H9 (cell line): Measurements from ENCODE around the gene IMPA2. TPM values are rescaled to one million over a fixed set of nuclear protein-coding genes. Genes with fewer than 3 reads are reported as not detected.

Experiments used
- DNase-seq: peaks from one replicate; pipeline ENCODE4 v3.0.0-alpha.2; 2017
- H2AFZ ChIP-seq: one replicate; pipeline ENCODE4 v1.6.1; 2013; ENCODE audit warnings: mild to moderate bottlenecking, low read length, control low read depth, moderate library complexity
- H2AK5ac ChIP-seq: 2 replicates; pipeline ENCODE4 v1.6.1; 2013; ENCODE audit warnings: low read length, control low read depth, mixed read lengths; ENCODE audit not compliant: insufficient read length
- H2BK120ac ChIP-seq: one replicate; pipeline ENCODE4 v1.6.1; 2013; ENCODE audit warnings: low read depth, mild to moderate bottlenecking, low read length, control low read depth, inconsistent platforms; ENCODE audit not compliant: poor library complexity, severe bottlenecking
- H2BK12ac ChIP-seq: 2 replicates; pipeline ENCODE4 v1.6.1; 2013; ENCODE audit warnings: low read length, control low read depth, mixed read lengths, low read depth; ENCODE audit not compliant: insufficient read length
- H2BK15ac ChIP-seq: 2 replicates; pipeline ENCODE4 v1.6.1; 2013; ENCODE audit warnings: low read depth, low read length, control low read depth
- H2BK20ac ChIP-seq: one replicate; pipeline ENCODE4 v1.6.1; 2013; ENCODE audit warnings: low read depth, mild to moderate bottlenecking, low read length, control low read depth, inconsistent platforms; ENCODE audit not compliant: poor library complexity, severe bottlenecking
- H2BK5ac ChIP-seq: 2 replicates; pipeline ENCODE4 v1.6.1; 2013; ENCODE audit warnings: low read length, control low read depth, mixed read lengths; ENCODE audit not compliant: insufficient read length
- H3K14ac ChIP-seq: 2 replicates; pipeline ENCODE4 v1.6.1; 2013; ENCODE audit warnings: low read length, control low read depth; ENCODE audit not compliant: insufficient read depth
- H3K18ac ChIP-seq: 2 replicates; pipeline ENCODE4 v1.6.1; 2013; ENCODE audit warnings: low read depth, mild to moderate bottlenecking, mixed read lengths, low read length, control low read depth; ENCODE audit not compliant: insufficient read length
- H3K23ac ChIP-seq: 2 replicates; pipeline ENCODE4 v1.6.1; 2013; ENCODE audit warnings: low read length, control low read depth, mixed read lengths, low read depth; ENCODE audit not compliant: insufficient read length
- H3K23me2 ChIP-seq: 2 replicates; pipeline ENCODE4 v1.6.1; 2013; ENCODE audit warnings: low read depth, mild to moderate bottlenecking, mixed read lengths, low read length, control low read depth; ENCODE audit not compliant: insufficient read length, poor library complexity, severe bottlenecking
- H3K27ac ChIP-seq: 2 replicates; pipeline ENCODE4 v1.5.1; 2013; ENCODE audit warnings: low read length, control low read depth, mixed read lengths, low read depth; ENCODE audit not compliant: insufficient read length
- H3K27me3 ChIP-seq: 2 replicates; pipeline ENCODE4 v1.6.1; 2013; ENCODE audit warnings: low read length, control low read depth, inconsistent platforms; ENCODE audit not compliant: insufficient read depth
- H3K4ac ChIP-seq: 2 replicates; pipeline ENCODE4 v1.6.1; 2013; ENCODE audit warnings: low read depth, mild to moderate bottlenecking, control low read depth, inconsistent platforms, low read length, moderate library complexity
- H3K4me1 ChIP-seq: 2 replicates; pipeline ENCODE4 v1.6.1; 2013; ENCODE audit warnings: low read length, control low read depth, inconsistent platforms; ENCODE audit not compliant: insufficient read depth
- H3K4me2 ChIP-seq: 2 replicates; pipeline ENCODE4 v1.6.1; 2013; ENCODE audit warnings: low read length, control low read depth, mixed read lengths; ENCODE audit not compliant: insufficient read length, insufficient read depth
- H3K56ac ChIP-seq: 2 replicates; pipeline ENCODE4 v1.6.1; 2013; ENCODE audit warnings: low read depth, mild to moderate bottlenecking, mixed read lengths, low read length, control low read depth; ENCODE audit not compliant: insufficient read length
- H3K79me1 ChIP-seq: 2 replicates; pipeline ENCODE4 v1.6.1; 2013; ENCODE audit warnings: low read depth, mild to moderate bottlenecking, moderate library complexity, low read length, control low read depth, inconsistent platforms; ENCODE audit not compliant: insufficient read depth, poor library complexity, severe bottlenecking
- H3K79me2 ChIP-seq: 2 replicates; pipeline ENCODE4 v1.6.1; 2013; ENCODE audit warnings: low read length, control low read depth, inconsistent platforms; ENCODE audit not compliant: insufficient read depth
- H3K9ac ChIP-seq: 2 replicates; pipeline ENCODE4 v1.6.1; 2013; ENCODE audit warnings: low read length, control low read depth, mixed read lengths; ENCODE audit not compliant: insufficient read length; ENCODE audit errors: extremely low read depth
- H3K9me3 ChIP-seq: one replicate; pipeline ENCODE4 v1.6.1; 2013; ENCODE audit warnings: low read depth, low read length, inconsistent platforms; ENCODE audit not compliant: control insufficient read depth
- H3T11ph ChIP-seq: one replicate; pipeline ENCODE4 v1.6.1; 2013; ENCODE audit warnings: mild to moderate bottlenecking, low read length, control low read depth, inconsistent platforms
- H4K20me1 ChIP-seq: one replicate; pipeline ENCODE4 v1.6.1; 2013; ENCODE audit not compliant: control insufficient read depth, insufficient read length, insufficient read depth
- H4K5ac ChIP-seq: 2 replicates; pipeline ENCODE4 v1.6.1; 2013; ENCODE audit warnings: low read depth, mild to moderate bottlenecking, mixed read lengths, low read length, control low read depth; ENCODE audit not compliant: insufficient read length
- H4K8ac ChIP-seq: replicated peaks from 2 replicates; pipeline ENCODE4 v1.6.1; 2013; ENCODE audit warnings: low read length, control low read depth, mixed read lengths, low read depth; ENCODE audit not compliant: insufficient read length
- H4K91ac ChIP-seq: 2 replicates; pipeline ENCODE4 v1.6.1; 2013; ENCODE audit warnings: low read depth, mild to moderate bottlenecking, moderate library complexity, mixed read lengths, low read length, control low read depth; ENCODE audit not compliant: insufficient read length
- H3K27ac Mint-ChIP-seq, 3 experiments: 2 replicates in 2 of 3; 3 replicates in 1 of 3; pipeline ENCODE4 v1.8.0; 2020 to 2021; ENCODE audit warnings: mixed read lengths in 3 of 3, mild to moderate bottlenecking in 1 of 3, moderate library complexity in 1 of 3
- H3K27me3 Mint-ChIP-seq: 2 replicates; pipeline ENCODE4 v1.8.0; 2021; ENCODE audit warnings: low read depth, mild to moderate bottlenecking, moderate library complexity, mixed read lengths
- H3K36me3 Mint-ChIP-seq, 3 experiments: 2 replicates in 2 of 3; 3 replicates in 1 of 3; pipeline ENCODE4 v1.8.0; 2020 to 2021; ENCODE audit warnings: low read depth in 3 of 3, mixed read lengths in 3 of 3; ENCODE audit not compliant: insufficient read depth in 1 of 3
- H3K4me1 Mint-ChIP-seq, 2 experiments: 2 replicates each; pipeline ENCODE4 v1.8.0; 2020; ENCODE audit warnings: mixed read lengths in 2 of 2
- H3K4me3 Mint-ChIP-seq, 2 experiments: 2 replicates in 1 of 2; 3 replicates in 1 of 2; pipeline ENCODE4 v1.8.0; 2020 to 2021; ENCODE audit warnings: mild to moderate bottlenecking in 2 of 2, mixed read lengths in 2 of 2, moderate library complexity in 1 of 2
- H3K9me3 Mint-ChIP-seq, 2 experiments: 2 replicates in 1 of 2; 3 replicates in 1 of 2; pipeline ENCODE4 v1.8.0; 2020; ENCODE audit warnings: mild to moderate bottlenecking in 2 of 2, mixed read lengths in 2 of 2, moderate library complexity in 1 of 2
- CTCF ChIP-seq: fragments of 200-600 bp; sonication (generic); conservative IDR thresholded peaks from 3 replicates; pipeline ENCODE4 v1.8.0; 2021; ENCODE audit warnings: antibody characterized with exemption, mild to moderate bottlenecking
- WGBS: extraction: QIAGEN DNeasy Blood & Tissue Kit; methylation state at CpG from one replicate; pipeline ENCODE4 v1.1.7; 2013; ENCODE audit warnings: missing lambda C conversion rate, low lambda C conversion rate, mixed read lengths; ENCODE audit not compliant: insufficient read length; ENCODE audit errors: extremely low coverage; 5-methylcytosine and 5-hydroxymethylcytosine counted together
- total RNA-seq: library from RNA; stranded (reverse); gene quantifications from 2 replicates; pipeline ENCODE4 v1.2.1, GENCODE V29; 2021

IMPA2 gene
- total RNA-seq, 1 experiment from 2014 or later = 73.8 TPM

- Histone ChIP-seq H4K20me1 (no peaks in the 10 kb centered on the region), H2AK5ac (no peak overlapping the region), H3K23ac (no peak overlapping the region), H3K4me1 (peaks cover 22% of the 10 kb centered on the region), H2BK12ac (no peak overlapping the region), H3K79me2 (peaks cover 23% of the 10 kb centered on the region; the same call in 1 of the 2 replicates), H3K4ac (no peak overlapping the region), H3K9me3 (no peaks in the 10 kb centered on the region), H3K23me2 (peaks cover 4% of the 10 kb centered on the region), H3K27ac (no peak overlapping the region), H3K14ac (no peak overlapping the region), H3K27me3 (no peaks in the 10 kb centered on the region), H2BK15ac (no peak overlapping the region), H2BK20ac (no peak overlapping the region), H4K91ac (no peak overlapping the region), H3K4me2 (no peak overlapping the region), H3K9ac (no peak overlapping the region), H4K8ac (no peak overlapping the region), H3K56ac (no peak overlapping the region), H3T11ph (no peak overlapping the region), H2BK120ac (no peak overlapping the region), H4K5ac (no peak overlapping the region), H2AFZ (no peak overlapping the region), H3K79me1 (peaks cover 3% of the 10 kb centered on the region), H2BK5ac (no peak overlapping the region), H3K18ac (no peak overlapping the region)
- H3K27me3 Mint-ChIP-seq = no peaks in the 10 kb centered on the region; the same call in 1 of the 2 replicates
- TF ChIP-seq CTCF = no peak
- H3K36me3 Mint-ChIP-seq = peaks cover 4 to 22% (median 5%) of the 10 kb centered on the region in 3 experiments
- H3K27ac Mint-ChIP-seq = no peak overlapping the region
- WGBS = no CpG with 5 or more reads among the region's 3 CpGs
- peaks cover 58 to 69% of the 10 kb centered on the region in 2 experiments for H3K4me1 Mint-ChIP-seq
- DNase-seq = no peak
- H3K9me3 Mint-ChIP-seq = no peaks in the 10 kb centered on the region
- no peak overlapping the region for H3K4me3 Mint-ChIP-seq
Observed at GRCh38 chr18:11985586-11985985, 4.3 kb downstream of the IMPA2 start.
